GM12878 (cell line): Measurements from ENCODE around the gene KCNA2. TPM values are rescaled to one million over a fixed set of nuclear protein-coding genes. Genes with fewer than 3 reads are reported as not detected.

ENCODE experiments used
- BCL3 ChIP-seq: IDR thresholded peaks from 2 replicates; pipeline ENCODE4 v1.6.1; 2011; ENCODE audit warnings: borderline replicate concordance, low read depth, mild to moderate bottlenecking, moderate library complexity, low read length; ENCODE audit not compliant: insufficient read depth, poor library complexity, severe bottlenecking
- CEBPZ ChIP-seq: fragments of 150-350 bp; IDR thresholded peaks from 2 replicates; pipeline ENCODE4 v1.6.1; 2016; ENCODE audit warnings: low read depth, low read length
- CHD1 ChIP-seq: IDR thresholded peaks from 2 replicates; pipeline ENCODE4 v1.6.1; 2012; ENCODE audit warnings: low read depth, low read length, improper control_type of control experiment
- CTCF ChIP-seq, 3 experiments: IDR thresholded peaks in 2 of 3; conservative IDR thresholded peaks in 1 of 3; 2 replicates each; pipeline ENCODE4 v1.5.1; 2011; ENCODE audit warnings: low read depth in 3 of 3, low read length in 3 of 3, mild to moderate bottlenecking in 3 of 3, control low read depth in 2 of 3, moderate library complexity in 2 of 3, inconsistent platforms in 1 of 3, mixed read lengths in 1 of 3; ENCODE audit not compliant: control insufficient read depth in 2 of 3, insufficient read depth in 1 of 3; ENCODE audit errors: extremely low read depth in 1 of 3
- EGR1 ChIP-seq, 2 experiments: IDR thresholded peaks; 1 replicate in 1 of 2; 2 replicates in 1 of 2; pipeline ENCODE4 v1.6.1; 2011 to 2012; ENCODE audit warnings: low read depth in 2 of 2, low read length in 2 of 2, borderline replicate concordance in 1 of 2, mild to moderate bottlenecking in 1 of 2, moderate library complexity in 1 of 2
- EP300 ChIP-seq, 2 experiments: fragments of 150-350 bp in 1 of 2; IDR thresholded peaks; 2 replicates each; pipeline ENCODE4 v1.6.1; 2011 to 2012; ENCODE audit warnings: low read depth in 2 of 2, low read length in 2 of 2, borderline replicate concordance in 1 of 2, improper control_type of control experiment in 1 of 2, inconsistent platforms in 1 of 2; ENCODE audit not compliant: control insufficient read depth in 1 of 2
- GABPA ChIP-seq: IDR thresholded peaks from 2 replicates; pipeline ENCODE4 v1.6.1; 2014; ENCODE audit warnings: antibody characterized with exemption, low read depth, mild to moderate bottlenecking, inconsistent platforms
- IRF5 ChIP-seq: fragments of 450-650 bp; IDR thresholded peaks from 2 replicates; pipeline ENCODE4 v1.6.1; 2017; ENCODE audit warnings: borderline replicate concordance
- JUNB ChIP-seq: IDR thresholded peaks from 2 replicates; pipeline ENCODE4 v1.6.1; 2016; ENCODE audit warnings: antibody characterized with exemption, mild to moderate bottlenecking
- JUND ChIP-seq: IDR thresholded peaks from 2 replicates; pipeline ENCODE4 v1.6.1; 2012; ENCODE audit warnings: low read depth, mild to moderate bottlenecking, low read length, improper control_type of control experiment, moderate library complexity
- MXI1 ChIP-seq: fragments of 150-350 bp; IDR thresholded peaks from 2 replicates; pipeline ENCODE4 v1.6.1; 2011; ENCODE audit warnings: low read depth, mild to moderate bottlenecking, inconsistent platforms, low read length, improper control_type of control experiment
- POU2F2 ChIP-seq: IDR thresholded peaks from 3 replicates; pipeline ENCODE4 v1.6.1; 2011; ENCODE audit warnings: low read depth, mild to moderate bottlenecking, low read length, borderline replicate concordance
- RELB ChIP-seq: fragments of 450-650 bp; IDR thresholded peaks from 2 replicates; pipeline ENCODE4 v1.6.1; 2017; ENCODE audit warnings: low read depth, mild to moderate bottlenecking, moderate library complexity
- SMAD1 ChIP-seq: fragments of 450-650 bp; IDR thresholded peaks from 2 replicates; pipeline ENCODE4 v1.6.1; 2018; ENCODE audit warnings: mild to moderate bottlenecking, low read depth; ENCODE audit not compliant: partially characterized antibody
- SMC3 ChIP-seq: IDR thresholded peaks from 2 replicates; pipeline ENCODE4 v1.6.1; 2011; ENCODE audit warnings: low read length, improper control_type of control experiment, borderline replicate concordance
- SPI1 ChIP-seq: IDR thresholded peaks from 2 replicates; pipeline ENCODE4 v1.6.1; 2011; ENCODE audit warnings: low read depth, mild to moderate bottlenecking, low read length, moderate library complexity, borderline replicate concordance; ENCODE audit not compliant: insufficient read depth
- TCF7 ChIP-seq: IDR thresholded peaks from 2 replicates; pipeline ENCODE4 v1.6.1; 2014; ENCODE audit warnings: antibody characterized with exemption, borderline replicate concordance
- polyA plus RNA-seq, 11 experiments: library from polyadenylated mRNA; depleted of rRNA in 4 of 11; unstranded in 6 of 11; stranded (reverse) in 5 of 11; fragments of >200 nt; fragmentation: Nextera tagmentation in 4 of 11; fragmentation: Illumina TruSeq in 1 of 11; extraction: Ambion mirVana in 4 of 11; extraction: Trizol in 1 of 11; gene quantifications; 1 replicate in 1 of 11; 2 replicates in 10 of 11; pipeline versions ENCODE4 v1.2.1 to v1.2.3, GENCODE V29; 2011 to 2016; ENCODE audit warnings: inconsistent platforms in 2 of 11, missing spikeins in 2 of 11, low read depth in 1 of 11
- total RNA-seq, 4 experiments: library from RNA; depleted of rRNA in 3 of 4; stranded (reverse); fragments of >200 nt in 3 of 4; fragmentation: Illumina TruSeq in 1 of 4; extraction: Trizol in 1 of 4; gene quantifications; 2 replicates each; pipeline versions ENCODE4 v1.2.1 to v1.2.3, GENCODE V29; 2013 to 2021

Gene KCNA2
- total and polyA plus RNA-seq, 10 of the 15 experiments (the other 5 are each of a cell fraction or from before 2014, with no cell fraction given) = 0.02 to 0.56 (median 0.10) TPM; not detected in 2

- TF ChIP-seq SMAD1 (no peak), MXI1 (peak; percentile 21; the same call in 1 of the 2 replicates), CEBPZ (no peak), CTCF (IDR thresholded peaks at IDR 0.05 in 2 of 3, conservative IDR thresholded peaks at IDR 0.05 in 1 of 3; ENCODE audit: control insufficient read depth in 2 of 3, extremely low read depth in 1 of 3, insufficient read depth in 1 of 3, low read depth in 3 of 3, low read length in 3 of 3) (no peak), BCL3 (peak; percentile 62), RELB (peak; percentile 90), IRF5 (no peak), SPI1 (peak; percentile 74; the same call in 1 of the 2 replicates), EP300 (IDR thresholded peaks at IDR 0.05; ENCODE audit: borderline replicate concordance in 1 of 2, control insufficient read depth in 1 of 2, low read depth in 2 of 2, low read length in 2 of 2) (peak in 1 of 2 experiments; percentile 72; a peak in 3 of 4 replicates), SMC3 (0 out of 2 replicates have a peak, but pooled peaks have one; percentile 8), GABPA (0 out of 2 replicates have a peak, but pooled peaks have one; percentile 14), TCF7 (no peak), JUNB (peak; percentile 57; the same call in 1 of the 2 replicates), EGR1 (IDR thresholded peaks at IDR 0.05; ENCODE audit: borderline replicate concordance in 1 of 2, low read depth in 2 of 2, low read length in 2 of 2) (0 out of 3 replicates have a peak, but pooled peaks of 1 of the 2 experiments have one; percentile 2), CHD1 (no peak), POU2F2 (peak; percentile 58; the same call in 1 of the 3 replicates), JUND (no peak)
These were observed 28.5 kb upstream of the KCNA2 start (continued) for GRCh38 chr1:110634455-110635311.
